RKO (cell line): ENCODE data around the gene FRMD4B.

Source experiments
- DNase-seq: peaks from one replicate; pipeline ENCODE4 v3.0.0-alpha.2; 2016; ENCODE audit warnings: low spot score

Gene FRMD4B

GRCh38 chr3:69405067-69405466, 19.2 kb upstream of the FRMD4B start:
- no peak for DNase-seq

GRCh38 chr3:69403454-69403853, 17.6 kb upstream of the FRMD4B start:
- no peak for DNase-seq

- no peak for DNase-seq
These were observed 14.8 kb upstream of the FRMD4B start for GRCh38 chr3:69400683-69401082.

GRCh38 chr3:69392850-69393249, 7.0 kb upstream of the FRMD4B start:
- no peak for DNase-seq

- DNase-seq = no peak
These were observed 6.5 kb upstream of the FRMD4B start for GRCh38 chr3:69392415-69392814.

- DNase-seq = no peak
These were observed 5.7 kb upstream of the FRMD4B start for GRCh38 chr3:69391554-69391953.

GRCh38 chr3:69390771-69391170, 4.9 kb upstream of the FRMD4B start:
- no peak for DNase-seq

- no peak for DNase-seq
These were observed 3.8 kb upstream of the FRMD4B start for GRCh38 chr3:69389520-69390248.

- no peak for DNase-seq
These were observed 2.4 kb upstream of the FRMD4B start for GRCh38 chr3:69388241-69388640.

- DNase-seq = no peak
These were observed 883 bp upstream of the FRMD4B start for GRCh38 chr3:69386556-69387385.

- DNase-seq = no peak
These were observed 665 bp downstream of the FRMD4B start for GRCh38 chr3:69385123-69385722.

GRCh38 chr3:69384326-69384725, 1.6 kb downstream of the FRMD4B start:
- DNase-seq = no peak

GRCh38 chr3:69379661-69380060, 6.2 kb downstream of the FRMD4B start:
- no peak for DNase-seq

- no peak for DNase-seq
These were observed 7.6 kb downstream of the FRMD4B start for GRCh38 chr3:69378112-69378802.

GRCh38 chr3:69377262-69377661, 8.6 kb downstream of the FRMD4B start:
- DNase-seq = no peak

GRCh38 chr3:69376731-69377130, 9.2 kb downstream of the FRMD4B start:
- no peak for DNase-seq

- no peak for DNase-seq
These were observed 14.1 kb downstream of the FRMD4B start for GRCh38 chr3:69371816-69372215.

GRCh38 chr3:69370901-69371301, 15.0 kb downstream of the FRMD4B start:
- no peak for DNase-seq

- no peak for DNase-seq
These were observed 15.6 kb downstream of the FRMD4B start for GRCh38 chr3:69370156-69370883.

- DNase-seq = no peak
These were observed 17.7 kb downstream of the FRMD4B start for GRCh38 chr3:69368129-69368741.

- no peak for DNase-seq
These were observed 18.3 kb downstream of the FRMD4B start for GRCh38 chr3:69367586-69367985.
